ENCODE measurements around the gene PIEZO2.

GRCh38 chr18:11009869-11010268, 139.5 kb downstream of the PIEZO2 start:
- TF ChIP-seq POLR2AphosphoS5 (IDR thresholded peaks at IDR 0.05; ENCODE audit: low read depth, low read length) (no peak), TAF1 (IDR thresholded peaks at IDR 0.05; ENCODE audit: low read depth, low read length) (no peak), POLR2A (IDR thresholded peaks at IDR 0.05; ENCODE audit: low read depth, low read length) (no peak), POU2F2 (IDR thresholded peaks at IDR 0.05; ENCODE audit: low read depth, low read length) (no peak), PAX5 (IDR thresholded peaks at IDR 0.05; ENCODE audit: insufficient read depth, low read length, severe bottlenecking) (no peak), SPI1 (IDR thresholded peaks at IDR 0.05; ENCODE audit: low read depth, low read length) (peak; percentile 83)

All from GM12891 (cell line).